GM06990 (cell line): ENCODE results near the gene COL25A1.
A peak's percentile ranks its signal among the peaks of the same experiment; 100 is the strongest.

Experiments used
- DNase-seq: peaks from one replicate; pipeline ENCODE4 v3.0.0-alpha.2; 2011; ENCODE audit not compliant: insufficient read length; ENCODE audit errors: extremely low read depth
- H3K27me3 ChIP-seq: replicated peaks from 2 replicates; pipeline ENCODE4 v1.6.0; 2011; ENCODE audit warnings: low read length; ENCODE audit not compliant: control insufficient read depth, insufficient read depth
- H3K36me3 ChIP-seq: 2 replicates; pipeline ENCODE4 v1.5.1; 2011; ENCODE audit warnings: low read length; ENCODE audit not compliant: control insufficient read depth, insufficient read depth
- H3K4me3 ChIP-seq: replicated peaks from 2 replicates; pipeline ENCODE4 v1.5.1; 2011; ENCODE audit warnings: low read depth, mild to moderate bottlenecking, control low read depth, low read length
- CTCF ChIP-seq: IDR thresholded peaks from 2 replicates; pipeline ENCODE4 v1.5.1; 2011; ENCODE audit warnings: low read length, control low read depth, mild to moderate bottlenecking, inconsistent platforms; ENCODE audit not compliant: insufficient read depth, poor library complexity, severe bottlenecking

Gene COL25A1

GRCh38 chr4:108828620-108829019 lies 473.8 kb downstream of the COL25A1 start:
- no peak for TF ChIP-seq CTCF
- Histone ChIP-seq H3K4me3 (no peak overlapping the region), H3K36me3 (no peaks in the 10 kb centered on the region), H3K27me3 (no peaks in the 10 kb centered on the region)
- no peak for DNase-seq

- Histone ChIP-seq H3K27me3 (no peaks in the 10 kb centered on the region), H3K4me3 (no peak overlapping the region), H3K36me3 (no peaks in the 10 kb centered on the region)
- TF ChIP-seq CTCF, result no peak
- DNase-seq, result no peak
Measured at GRCh38 chr4:108825737-108826136, 476.7 kb downstream of the COL25A1 start.

GRCh38 chr4:108821351-108821930 lies 481.0 kb downstream of the COL25A1 start:
- Histone ChIP-seq H3K4me3 (no peak overlapping the region), H3K27me3 (no peaks in the 10 kb centered on the region; the same call in 1 of the 2 replicates), H3K36me3 (no peaks in the 10 kb centered on the region)
- no peak for DNase-seq
- no peak for TF ChIP-seq CTCF

- Histone ChIP-seq H3K36me3 (no peaks in the 10 kb centered on the region), H3K27me3 (no peaks in the 10 kb centered on the region; the same call in 1 of the 2 replicates), H3K4me3 (no peak overlapping the region)
- no peak for DNase-seq
- no peak for TF ChIP-seq CTCF
Measured at GRCh38 chr4:108820492-108821350, 481.7 kb downstream of the COL25A1 start.

- H3K4me3 ChIP-seq, result no peak overlapping the region
- DNase-seq, result peak; percentile 3
- H3K36me3 ChIP-seq, result no peaks in the 10 kb centered on the region
- TF ChIP-seq CTCF, result no peak
- no peaks in the 10 kb centered on the region for H3K27me3 ChIP-seq
Measured at GRCh38 chr4:108814326-108814725, 488.1 kb downstream of the COL25A1 start.
